ENCODE results near the gene FAM50B. TPM values are rescaled to one million over a fixed set of nuclear protein-coding genes. Genes with fewer than 3 reads are reported as not detected.
A peak's percentile ranks its signal among the peaks of the same experiment; 100 is the strongest.

Gene FAM50B
- total and polyA plus RNA-seq, 2 of the 4 experiments (the other 2 are of a cell fraction): 4.1 to 7.4 TPM

GRCh38 chr6:3811191-3811590 lies 38.0 kb upstream of the FAM50B start:
- Histone ChIP-seq H2BK15ac (ENCODE audit: low read depth, low read length) (peak overlapping the region; percentile 4; the same call in 1 of the 3 replicates), H2AFZ (replicated peaks; ENCODE audit: low read length, poor library complexity) (peak overlapping the region; percentile 47), H2BK20ac (ENCODE audit: low read depth, low read length) (peak overlapping the region; percentile 65), H3K9me3 (ENCODE audit: control insufficient read depth, insufficient read depth, low read length) (no peaks in the 10 kb centered on the region), H3K27ac (ENCODE audit: insufficient read depth, low read length) (no peak overlapping the region), H3K14ac (replicated peaks; ENCODE audit: low read depth, low read length) (0 out of 2 replicates have a peak overlapping the region, but pooled peaks have one; percentile 26), H3K4me3 (ENCODE audit: insufficient read depth, low read depth, low read length) (no peak overlapping the region), H2BK5ac (ENCODE audit: low read depth, low read length, poor library complexity, severe bottlenecking) (no peak overlapping the region), H3K27me3 (ENCODE audit: control insufficient read depth, insufficient read depth, low read length) (no peaks in the 10 kb centered on the region), H2AK5ac (ENCODE audit: low read depth, low read length) (peak overlapping the region; percentile 86), H3K9ac (ENCODE audit: low read depth, low read length) (no peak overlapping the region), H2BK120ac (ENCODE audit: low read depth, low read length) (peak overlapping the region; percentile 69), H4K91ac (ENCODE audit: insufficient read depth, low read depth, low read length) (no peak overlapping the region; the same call in none of the 2 replicates), H3K36me3 (ENCODE audit: control insufficient read depth, insufficient read depth, low read length) (no peaks in the 10 kb centered on the region), H3K9me1 (ENCODE audit: insufficient read depth, low read length) (peaks cover 29% of the 10 kb centered on the region), H3K23ac (ENCODE audit: low read depth, low read length) (peak overlapping the region; percentile 64; the same call in 1 of the 2 replicates), H3K4me2 (ENCODE audit: low read depth, low read length) (no peak overlapping the region), H3K4ac (ENCODE audit: low read depth, low read length) (peak overlapping the region; percentile 68), H3K56ac (ENCODE audit: extremely low read depth, insufficient read depth, low read length) (no peak overlapping the region), H3K18ac (ENCODE audit: low read depth, low read length) (no peak overlapping the region), H2AK9ac (replicated peaks; ENCODE audit: low read depth, low read length, poor library complexity) (no peak overlapping the region), H4K8ac (ENCODE audit: low read depth in 2 of 2, low read length in 2 of 2) (0 out of 4 replicates have a peak overlapping the region, but pooled peaks of 1 of the 2 experiments have one; percentile 35), H4K20me1 (ENCODE audit: insufficient read depth, low read length) (no peaks in the 10 kb centered on the region), H3K4me1 (ENCODE audit: control insufficient read depth, insufficient read depth, low read length) (peaks cover 21% of the 10 kb centered on the region), H4K5ac (ENCODE audit: low read depth, low read length) (no peak overlapping the region), H3K79me1 (ENCODE audit: low read depth in 1 of 2, low read length in 2 of 2) (peaks cover 0 to 9% of the 10 kb centered on the region in 2 experiments; a peak in 1 of 4 replicates)
- ChIA-PET CTCF (interaction anchor here (0.7 kb wide), 1 partner anchor 442 kb away, joined by 4 read pairs; no protein-coding TSS in a partner anchor), POLR2A (ENCODE audit: unreplicated experiment) (no interaction called here)
- dilution Hi-C loops (cut with HindIII; ENCODE audit: low sequenced_read_pairs, unreplicated experiment) (no loop called here), intact Hi-C loops (cut with micrococcal nuclease) (no loop called here), in situ Hi-C loops (cut with MboI; ENCODE audit: low sequenced_read_pairs) (no loop called here)
- TF ChIP-seq MXI1 (IDR thresholded peaks at IDR 0.05; ENCODE audit: borderline replicate concordance, low read depth, low read length) (no peak), CHD1 (IDR thresholded peaks at IDR 0.05; ENCODE audit: low read depth, low read length) (no peak)
- 83% methylated on average over 1 of the region's 2 CpGs; no CpG with 5 or more reads in 1 of the 2 experiments for WGBS, 2 experiments (ENCODE audit: extremely low coverage in 2 of 2, insufficient read length in 1 of 2)
- ATAC-seq (ENCODE audit: low read depth): no peak
- no peak for DNase-seq
- no TSS peak for BruUV-seq (replicated peaks)

All from IMR-90 (cell line).